MM.1S (cell line): ENCODE data around the gene PORCN.

Experiments used
- DNase-seq: peaks from one replicate; pipeline ENCODE4 v3.0.0-alpha.2; 2015
- H2AFZ ChIP-seq: fragments of 300-600 bp; sonication (generic); 2 replicates; pipeline ENCODE4 v1.6.0; 2016; ENCODE audit warnings: antibody characterized with exemption, low read length
- H3F3A ChIP-seq: fragments of 300-600 bp; sonication (generic); 2 replicates; pipeline ENCODE4 v1.6.1; 2016; ENCODE audit warnings: mild to moderate bottlenecking, antibody characterized with exemption, low read length, moderate library complexity, mixed read lengths; ENCODE audit not compliant: insufficient read depth
- H3K27ac ChIP-seq: fragments of 300-600 bp; sonication (generic); 2 replicates; pipeline ENCODE4 v1.5.1; 2016; ENCODE audit warnings: mild to moderate bottlenecking, low read length
- H3K27me3 ChIP-seq: fragments of 300-600 bp; sonication (generic); replicated peaks from 2 replicates; pipeline ENCODE4 v1.6.0; 2016; ENCODE audit warnings: low read length; ENCODE audit not compliant: insufficient read depth
- H3K36me3 ChIP-seq: fragments of 300-600 bp; sonication (generic); replicated peaks from 2 replicates; pipeline ENCODE4 v1.6.1; 2016; ENCODE audit warnings: mild to moderate bottlenecking, low read length, mixed read lengths; ENCODE audit not compliant: insufficient read depth
- H3K4me1 ChIP-seq: fragments of 300-600 bp; sonication (generic); 2 replicates; pipeline ENCODE4 v1.6.1; 2016; ENCODE audit warnings: low read length, mixed read lengths
- H3K4me2 ChIP-seq: fragments of 300-600 bp; sonication (generic); 2 replicates; pipeline ENCODE4 v1.6.0; 2016; ENCODE audit warnings: low read depth, low read length
- H3K4me3 ChIP-seq: fragments of 300-600 bp; sonication (generic); 2 replicates; pipeline ENCODE4 v1.5.1; 2016; ENCODE audit warnings: low read length, mixed read lengths
- H3K79me2 ChIP-seq: fragments of 300-600 bp; sonication (generic); 2 replicates; pipeline ENCODE4 v1.6.1; 2016; ENCODE audit warnings: mixed run types, low read length, mixed read lengths
- H3K9ac ChIP-seq: fragments of 300-600 bp; sonication (generic); 2 replicates; pipeline ENCODE4 v1.6.1; 2016; ENCODE audit warnings: low read length, mixed read lengths
- H3K9me2 ChIP-seq: fragments of 300-600 bp; sonication (generic); replicated peaks from 2 replicates; pipeline ENCODE4 v1.6.1; 2016; ENCODE audit warnings: mild to moderate bottlenecking, low read length, mixed read lengths; ENCODE audit not compliant: insufficient read depth
- H3K9me3 ChIP-seq: fragments of 300-600 bp; sonication (generic); replicated peaks from 2 replicates; pipeline ENCODE4 v1.6.1; 2016; ENCODE audit warnings: mild to moderate bottlenecking, low read length, mixed read lengths; ENCODE audit not compliant: insufficient read depth
- H4K20me1 ChIP-seq: fragments of 300-600 bp; sonication (generic); 2 replicates; pipeline ENCODE4 v1.6.1; 2016; ENCODE audit warnings: mild to moderate bottlenecking, low read length, moderate library complexity, mixed read lengths; ENCODE audit not compliant: insufficient read depth
- EZH2 ChIP-seq: fragments of 300-600 bp; sonication (generic); optimal IDR thresholded peaks from 2 replicates; pipeline ENCODE3; 2017; ENCODE audit warnings: low read depth, mild to moderate bottlenecking, antibody characterized with exemption, low read length, mixed read lengths
- EZH2phosphoT487 ChIP-seq: fragments of 300-600 bp; sonication (generic); IDR thresholded peaks from 2 replicates; pipeline ENCODE4 v1.6.1; 2018; ENCODE audit warnings: antibody characterized with exemption, low read length
- TF ChIP-seq, protein P1 (sequence below): fragments of 300-600 bp; sonication (generic); IDR thresholded peaks from 2 replicates; pipeline ENCODE4 v1.5.1; 2016; ENCODE audit warnings: antibody characterized with exemption, low read length, mixed read lengths

Gene PORCN

GRCh38 chrX:48461830-48462229 is 47.0 kb upstream of the PORCN start:
- H4K20me1 ChIP-seq = no peaks in the 10 kb centered on the region
- TF ChIP-seq EZH2phosphoT487 (no peak), EZH2 (no peak)
- TF ChIP-seq, protein P1, sequence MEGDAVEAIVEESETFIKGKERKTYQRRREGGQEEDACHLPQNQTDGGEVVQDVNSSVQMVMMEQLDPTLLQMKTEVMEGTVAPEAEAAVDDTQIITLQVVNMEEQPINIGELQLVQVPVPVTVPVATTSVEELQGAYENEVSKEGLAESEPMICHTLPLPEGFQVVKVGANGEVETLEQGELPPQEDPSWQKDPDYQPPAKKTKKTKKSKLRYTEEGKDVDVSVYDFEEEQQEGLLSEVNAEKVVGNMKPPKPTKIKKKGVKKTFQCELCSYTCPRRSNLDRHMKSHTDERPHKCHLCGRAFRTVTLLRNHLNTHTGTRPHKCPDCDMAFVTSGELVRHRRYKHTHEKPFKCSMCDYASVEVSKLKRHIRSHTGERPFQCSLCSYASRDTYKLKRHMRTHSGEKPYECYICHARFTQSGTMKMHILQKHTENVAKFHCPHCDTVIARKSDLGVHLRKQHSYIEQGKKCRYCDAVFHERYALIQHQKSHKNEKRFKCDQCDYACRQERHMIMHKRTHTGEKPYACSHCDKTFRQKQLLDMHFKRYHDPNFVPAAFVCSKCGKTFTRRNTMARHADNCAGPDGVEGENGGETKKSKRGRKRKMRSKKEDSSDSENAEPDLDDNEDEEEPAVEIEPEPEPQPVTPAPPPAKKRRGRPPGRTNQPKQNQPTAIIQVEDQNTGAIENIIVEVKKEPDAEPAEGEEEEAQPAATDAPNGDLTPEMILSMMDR = no peak
- DNase-seq = no peak
- no peak overlapping the region for H2AFZ ChIP-seq
- H3F3A ChIP-seq = no peaks in the 10 kb centered on the region
- no peak overlapping the region for H3K4me3 ChIP-seq
- H3K4me1 ChIP-seq = no peaks in the 10 kb centered on the region
- H3K9me2 ChIP-seq = no peaks in the 10 kb centered on the region
- H3K4me2 ChIP-seq = no peak overlapping the region
- H3K27ac ChIP-seq = no peak overlapping the region
- peaks cover 23% of the 10 kb centered on the region for H3K79me2 ChIP-seq
- H3K36me3 ChIP-seq = no peaks in the 10 kb centered on the region
- H3K9ac ChIP-seq = no peak overlapping the region
- H3K27me3 ChIP-seq = no peaks in the 10 kb centered on the region
- H3K9me3 ChIP-seq = no peaks in the 10 kb centered on the region

GRCh38 chrX:48465336-48465933 is 43.4 kb upstream of the PORCN start:
- Histone ChIP-seq H3K27ac (no peak overlapping the region), H3K79me2 (peaks cover 48% of the 10 kb centered on the region), H2AFZ (no peak overlapping the region), H4K20me1 (no peaks in the 10 kb centered on the region), H3K36me3 (no peaks in the 10 kb centered on the region), H3K9ac (no peak overlapping the region), H3K4me3 (no peak overlapping the region), H3K9me3 (no peaks in the 10 kb centered on the region), H3K4me2 (no peak overlapping the region), H3K4me1 (no peaks in the 10 kb centered on the region), H3K9me2 (no peaks in the 10 kb centered on the region), H3F3A (no peaks in the 10 kb centered on the region), H3K27me3 (no peaks in the 10 kb centered on the region)
- TF ChIP-seq EZH2phosphoT487 = no peak
- TF ChIP-seq EZH2 = no peak
- TF ChIP-seq, protein P1 = no peak
- no peak for DNase-seq

- TF ChIP-seq, protein P1 = peak; percentile 30
- TF ChIP-seq EZH2phosphoT487 = no peak
- H3K9me3 ChIP-seq = no peaks in the 10 kb centered on the region
- no peaks in the 10 kb centered on the region for H3K36me3 ChIP-seq
- no peaks in the 10 kb centered on the region for H3F3A ChIP-seq
- no peak for DNase-seq
- no peaks in the 10 kb centered on the region for H3K4me1 ChIP-seq
- H3K9me2 ChIP-seq = no peaks in the 10 kb centered on the region
- H3K4me3 ChIP-seq = peak overlapping the region; percentile 86; the same call in 1 of the 2 replicates
- peaks cover 48% of the 10 kb centered on the region for H3K79me2 ChIP-seq
- peak overlapping the region; percentile 74; the same call in 1 of the 2 replicates for H3K4me2 ChIP-seq
- no peaks in the 10 kb centered on the region for H3K27me3 ChIP-seq
- H2AFZ ChIP-seq = no peak overlapping the region
- H3K27ac ChIP-seq = no peak overlapping the region
- H4K20me1 ChIP-seq = no peaks in the 10 kb centered on the region
- H3K9ac ChIP-seq = no peak overlapping the region
Measured at GRCh38 chrX:48466696-48467095, 42.1 kb upstream of the PORCN start.
